Islet precursor cell (in vitro differentiated cells): ENCODE results near the gene NHLRC2.

Experiments used
- DNase-seq: peaks from one replicate; pipeline ENCODE4 v3.0.0-alpha.2; 2018

The NHLRC2 gene

DNA sequence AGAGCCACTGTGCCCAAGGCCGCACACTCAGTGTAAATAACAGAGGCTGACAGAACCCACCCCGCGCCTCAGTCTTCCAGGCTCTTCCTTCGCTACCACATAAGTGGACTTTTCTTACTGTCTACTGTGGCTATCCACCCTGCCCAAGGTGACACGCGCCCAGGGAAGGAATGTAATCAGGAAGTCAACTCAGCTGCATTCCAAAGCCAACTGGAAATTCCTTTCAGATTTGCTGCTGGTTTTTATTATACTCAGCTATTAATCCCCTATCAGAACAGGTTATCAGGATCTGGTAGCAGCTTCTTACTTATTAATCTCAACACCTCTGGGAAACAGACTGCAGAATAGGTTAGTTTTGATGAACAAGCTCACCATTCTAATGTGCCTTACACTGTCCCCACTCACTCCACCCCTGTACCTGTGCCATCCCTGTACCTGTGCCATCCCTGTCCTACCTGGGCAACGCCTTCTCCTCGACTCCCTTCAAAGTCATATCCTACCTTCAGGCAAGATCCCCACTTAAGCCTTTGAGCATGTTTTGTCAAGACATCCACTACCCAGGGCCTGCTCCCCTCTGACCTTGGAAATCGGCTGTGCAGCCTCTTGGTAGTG is 90.7 kb downstream of the NHLRC2 start:
- peak; percentile 78 for DNase-seq

DNA sequence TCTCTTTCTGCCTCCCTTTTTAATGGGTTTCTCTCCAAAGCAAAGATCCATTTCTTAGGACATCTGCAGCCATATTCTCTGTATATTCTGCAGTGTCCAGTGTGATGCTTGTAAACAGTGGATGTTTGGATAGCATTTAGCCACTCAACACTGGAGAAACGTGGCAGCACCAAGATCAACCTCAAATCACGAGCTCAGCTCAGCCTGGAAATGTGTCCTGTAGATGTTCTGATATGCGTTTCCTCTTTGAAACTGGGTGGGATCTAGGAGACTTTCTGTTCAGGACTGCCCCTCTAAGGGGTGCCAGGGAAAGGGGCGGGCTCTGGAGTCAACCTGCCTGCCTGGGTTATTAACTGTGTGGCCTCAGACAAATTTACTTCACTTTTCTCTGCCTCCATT is 91.2 kb downstream of the NHLRC2 start:
- DNase-seq: no peak

DNA sequence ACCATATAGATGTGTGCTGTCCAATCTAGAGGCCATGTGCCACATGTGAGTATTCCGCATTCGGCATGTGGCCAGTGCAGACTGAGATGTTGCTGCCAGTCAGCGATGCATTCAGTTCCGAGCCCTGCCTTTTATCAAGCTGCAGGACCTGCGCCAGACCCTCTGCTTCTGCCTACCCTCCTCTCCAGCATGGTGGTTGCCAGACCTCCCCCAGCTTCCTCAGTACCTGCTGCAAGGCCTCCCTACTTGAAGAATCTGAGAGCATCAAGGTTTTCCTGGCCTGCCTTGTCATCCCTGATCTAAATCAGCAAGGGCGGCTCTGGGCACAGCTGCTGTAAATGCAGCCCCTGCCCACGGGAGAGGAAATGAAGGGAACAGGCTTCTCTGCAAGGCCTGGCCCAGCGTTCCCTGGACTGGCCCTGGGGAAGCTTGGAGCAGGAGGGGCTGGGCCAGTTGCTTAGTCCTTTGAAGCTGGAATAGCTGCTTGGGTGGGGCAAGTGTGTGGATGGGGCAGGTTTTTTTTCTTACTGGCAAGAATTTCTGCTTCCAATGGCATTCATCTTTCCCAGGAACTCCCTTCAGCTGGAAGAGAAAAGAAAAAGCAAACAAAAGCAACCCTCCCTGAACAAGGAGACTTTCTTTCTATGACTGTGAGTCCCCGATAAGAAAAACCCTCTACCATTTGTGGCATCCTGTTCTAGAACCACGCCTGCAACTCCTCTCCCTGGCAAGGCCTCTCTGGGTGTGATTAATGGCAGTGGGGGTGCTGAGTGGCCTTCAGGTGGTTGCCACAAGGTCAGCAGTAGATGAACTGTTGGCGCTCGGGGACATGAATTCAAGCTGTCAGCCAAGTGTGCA is 93.0 kb downstream of the NHLRC2 start:
- DNase-seq: peak; percentile 80

DNA sequence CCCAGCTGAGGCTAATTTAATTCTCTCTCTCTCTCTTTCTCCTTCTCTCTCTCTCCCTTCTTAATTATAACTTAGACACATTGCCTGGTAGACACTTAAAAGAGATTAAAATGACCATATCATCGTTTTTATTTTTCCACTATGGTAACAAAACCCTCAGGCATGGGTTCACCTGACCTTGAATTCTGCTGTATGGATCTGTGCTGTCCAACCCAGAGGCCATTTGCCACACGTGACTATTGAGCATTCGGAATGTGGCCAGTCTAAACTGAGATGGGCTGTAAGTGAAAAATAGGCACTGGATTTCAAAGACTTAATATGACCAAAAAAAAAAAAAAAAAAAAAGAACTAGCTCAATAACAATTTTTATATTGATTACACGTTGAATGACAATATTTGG is 93.6 kb downstream of the NHLRC2 start:
- no peak for DNase-seq

DNA sequence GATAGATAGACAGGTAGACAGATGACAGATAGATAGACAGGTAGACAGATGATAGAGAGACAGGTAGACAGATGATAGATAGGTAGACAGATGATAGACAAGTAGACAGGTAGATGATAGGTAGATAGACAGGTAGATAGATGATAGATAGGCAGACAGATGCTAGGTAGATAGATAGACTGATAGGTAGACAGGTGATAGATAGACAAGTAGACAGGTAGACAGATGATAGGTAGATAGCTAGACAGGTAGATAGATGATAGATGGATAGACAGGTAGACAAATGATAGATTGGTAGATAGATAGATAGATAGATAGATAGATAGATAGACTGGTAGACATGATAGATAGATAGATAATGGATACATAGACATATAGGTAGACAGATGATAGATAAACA is 95.8 kb downstream of the NHLRC2 start:
- DNase-seq: no peak

DNA sequence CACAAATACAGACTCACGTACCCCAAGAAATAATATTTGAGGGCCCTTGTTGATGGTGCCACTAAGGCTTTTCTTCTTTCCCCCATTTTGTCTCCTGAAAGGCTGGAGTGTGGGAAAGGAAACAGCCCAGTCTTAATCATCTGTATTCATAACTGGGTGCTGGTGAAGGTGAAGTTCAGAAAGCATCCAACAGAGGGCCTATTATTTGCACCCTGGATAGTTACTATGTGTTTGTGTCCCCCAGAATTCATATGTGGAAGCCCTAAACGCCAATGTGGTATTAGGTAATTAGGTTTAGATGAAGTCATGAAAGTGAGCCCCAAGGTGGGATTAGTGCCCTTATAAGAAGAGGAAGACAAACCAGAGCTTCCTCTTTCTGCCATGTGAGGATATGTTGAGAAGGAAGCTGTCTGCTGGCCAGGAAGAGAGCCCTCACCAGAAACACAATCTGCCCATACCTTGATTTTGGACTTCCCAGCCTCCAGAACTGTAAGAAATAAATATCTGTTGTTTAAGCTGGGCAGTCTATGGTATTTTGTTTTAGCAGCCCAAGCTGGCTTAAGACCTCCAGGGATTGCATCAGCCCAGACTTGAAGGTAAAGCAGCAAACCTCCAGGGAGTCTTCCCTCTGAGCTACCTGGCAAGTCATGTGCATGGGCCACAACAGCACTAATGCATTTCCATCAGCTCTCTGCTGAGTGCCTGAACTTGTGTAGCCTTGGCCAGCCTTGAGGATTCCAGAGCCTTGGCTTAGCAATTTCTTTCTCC is 99.2 kb downstream of the NHLRC2 start:
- DNase-seq: no peak

DNA sequence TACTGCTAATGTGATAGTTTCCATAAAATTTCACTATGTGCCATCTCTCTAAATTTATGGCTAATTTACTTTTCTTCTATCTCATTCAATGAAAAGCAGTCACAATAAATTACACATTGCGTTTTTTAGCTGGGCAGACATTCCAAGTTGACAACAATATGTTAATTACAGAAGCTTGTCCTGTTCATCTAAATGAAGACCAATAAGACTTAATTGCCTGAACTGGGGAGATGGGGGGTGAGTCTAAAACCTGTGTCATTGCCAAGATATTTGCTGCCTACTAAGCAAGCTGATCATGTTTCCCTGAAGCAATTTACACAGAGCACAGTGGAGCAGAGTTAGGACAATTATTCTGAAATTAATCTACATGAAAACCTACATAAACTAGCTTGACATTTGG is 99.9 kb downstream of the NHLRC2 start:
- no peak for DNase-seq

DNA sequence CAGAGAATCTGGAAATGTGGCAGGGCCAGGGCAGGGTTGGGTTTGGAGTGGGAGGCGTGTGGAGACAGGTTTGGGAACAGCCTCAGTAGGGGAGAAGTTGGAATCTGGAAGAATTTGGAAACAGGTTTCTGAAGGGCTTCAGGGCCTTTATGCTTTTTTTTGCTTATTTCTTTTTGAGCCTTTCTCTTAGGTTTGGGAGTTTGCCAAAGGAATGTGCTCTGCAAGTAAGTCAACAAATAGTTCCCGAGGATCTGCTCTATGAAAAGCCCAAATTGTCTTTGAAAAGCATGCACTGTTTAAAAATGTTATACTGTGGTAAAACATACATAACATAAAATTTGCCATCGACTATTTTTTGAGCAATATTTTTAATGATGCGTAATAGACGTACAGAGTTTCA is 102.6 kb downstream of the NHLRC2 start:
- no peak for DNase-seq

DNA sequence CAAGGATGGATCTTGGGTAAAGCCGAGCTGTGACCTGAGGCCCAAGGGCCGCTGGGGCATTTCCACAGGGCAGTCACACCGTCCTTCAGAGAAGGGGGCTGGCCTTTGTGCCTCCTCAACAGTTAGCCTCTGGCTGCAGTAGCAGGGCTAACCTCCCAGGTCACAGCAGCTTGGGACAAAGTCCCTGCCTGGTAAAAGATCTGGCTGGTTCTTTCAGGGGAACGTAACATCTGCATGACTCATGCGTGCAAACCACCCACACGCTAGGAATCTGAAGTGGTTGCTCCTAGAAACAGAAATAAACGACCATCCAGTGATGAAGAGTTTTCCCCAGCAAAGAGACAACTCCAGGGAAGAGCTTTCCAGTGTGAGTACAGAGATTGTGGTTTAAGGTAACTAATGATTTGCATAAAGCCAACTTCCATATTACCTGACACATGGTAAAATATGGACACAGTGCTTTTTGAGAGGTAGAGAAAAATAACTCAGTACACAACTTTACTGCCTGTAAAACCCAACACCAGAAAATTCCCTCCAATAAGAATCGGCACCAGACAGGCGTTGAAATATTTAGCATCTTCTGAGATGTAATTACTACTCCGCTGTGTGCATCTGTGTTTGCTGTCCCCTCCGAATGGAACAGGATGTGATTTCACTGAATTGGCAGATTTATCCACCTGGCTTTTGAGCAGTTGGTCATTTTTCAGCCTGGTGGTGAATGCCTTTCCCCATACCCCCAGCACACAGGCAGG is 104.3 kb downstream of the NHLRC2 start:
- peak; percentile 95 for DNase-seq

DNA sequence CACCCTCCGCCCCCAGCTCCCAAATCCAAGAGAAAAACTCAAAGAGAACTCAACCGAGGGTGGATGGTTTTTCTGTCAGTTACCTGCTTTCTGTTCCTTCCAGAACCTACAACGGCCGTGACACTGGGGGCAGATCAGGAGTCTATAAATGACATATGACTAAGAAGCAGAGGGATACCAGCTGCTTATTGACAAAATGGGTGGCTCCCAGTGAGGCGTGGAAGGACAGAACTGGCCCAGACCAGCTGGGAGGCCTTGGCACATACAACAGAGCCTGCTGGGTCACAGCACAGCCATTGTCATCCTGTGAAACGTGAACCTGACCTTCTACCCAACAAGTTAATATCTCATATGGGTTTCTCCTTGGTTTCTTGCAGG is 104.9 kb downstream of the NHLRC2 start:
- DNase-seq: no peak

DNA sequence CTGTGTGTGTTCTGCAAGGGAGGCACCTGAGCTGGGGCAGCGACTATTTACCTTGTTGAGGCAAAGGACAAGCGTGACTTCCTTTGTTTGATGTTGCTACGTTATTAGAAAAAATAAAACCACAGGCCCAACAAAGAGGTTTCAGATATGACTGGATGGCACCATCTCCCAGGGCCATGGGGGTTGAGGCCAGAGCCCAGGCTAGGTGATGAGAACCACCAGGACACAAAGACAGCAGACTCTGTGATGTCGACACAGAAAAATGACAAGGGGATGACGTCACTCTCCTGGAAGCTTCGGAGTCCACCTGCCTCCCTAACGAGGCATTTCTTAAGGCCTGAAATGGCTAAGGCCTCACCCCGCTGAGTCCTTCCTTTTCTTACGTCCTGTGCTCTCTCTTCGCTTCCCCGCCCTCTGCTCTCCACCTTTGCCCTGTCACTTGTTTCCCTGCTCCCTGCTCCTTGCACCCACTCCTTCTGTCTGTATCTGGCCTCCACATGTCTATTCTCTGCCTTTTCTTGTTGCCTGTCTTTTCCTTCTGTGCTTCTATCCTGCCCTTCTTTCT is 106.2 kb downstream of the NHLRC2 start:
- DNase-seq: peak; percentile 90

DNA sequence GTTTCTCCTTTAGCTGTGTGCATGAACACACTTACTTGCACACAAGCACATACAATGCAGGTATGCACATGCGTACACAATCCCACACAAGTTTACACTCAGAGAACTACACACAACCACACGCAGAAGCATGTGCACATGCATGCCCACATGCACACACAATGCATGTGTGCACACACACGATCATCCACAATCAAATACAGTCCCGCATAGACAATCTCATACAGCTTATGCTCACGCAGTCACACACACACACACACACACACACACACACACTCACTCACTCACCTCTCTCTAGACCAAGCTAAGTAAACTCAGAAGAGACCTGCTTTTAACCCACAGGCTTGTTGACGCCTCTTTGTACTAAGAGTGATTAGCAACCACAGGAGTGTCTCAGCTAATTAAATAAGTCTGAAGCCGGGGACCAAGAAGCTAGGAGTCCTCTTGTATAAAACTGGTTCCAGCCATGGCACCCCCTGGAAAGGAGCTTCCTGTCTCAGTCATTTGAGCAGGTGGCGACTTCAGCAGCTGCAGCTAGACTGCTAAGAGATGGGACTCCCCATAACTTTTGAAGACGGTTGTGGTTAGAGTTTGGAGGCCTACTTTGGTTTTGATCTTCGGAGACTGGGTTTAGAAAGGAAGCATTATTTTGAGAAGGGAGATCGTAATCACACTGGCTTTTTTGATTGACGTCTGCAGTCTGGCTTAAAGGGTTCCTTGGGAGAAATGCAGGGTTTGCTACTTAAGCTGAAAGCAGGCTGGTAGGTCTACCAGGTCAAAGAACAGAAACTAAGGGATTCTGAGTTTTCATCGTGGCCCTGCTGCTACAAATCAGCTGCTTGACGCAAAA is 106.9 kb downstream of the NHLRC2 start:
- DNase-seq: peak; percentile 60

DNA sequence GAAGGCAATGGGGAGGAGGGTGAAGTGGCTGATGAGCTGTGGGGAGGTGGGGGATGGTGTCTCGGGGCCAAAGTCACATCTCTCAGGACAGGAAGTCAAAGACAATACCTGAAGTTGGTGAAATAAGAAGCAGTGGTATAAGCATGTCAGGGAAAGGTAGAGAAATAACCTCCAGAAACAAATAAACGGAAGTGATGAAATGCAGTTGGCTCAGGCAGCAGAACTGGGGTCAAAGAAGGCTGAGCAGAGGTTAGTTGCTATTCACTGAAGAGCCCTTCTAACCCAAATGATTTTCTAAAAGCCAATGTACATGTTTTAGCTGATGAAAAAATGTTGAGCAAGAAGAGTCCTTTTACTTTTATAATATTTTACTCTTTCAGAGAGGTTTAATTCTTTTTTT is 110.6 kb downstream of the NHLRC2 start:
- DNase-seq: no peak

DNA sequence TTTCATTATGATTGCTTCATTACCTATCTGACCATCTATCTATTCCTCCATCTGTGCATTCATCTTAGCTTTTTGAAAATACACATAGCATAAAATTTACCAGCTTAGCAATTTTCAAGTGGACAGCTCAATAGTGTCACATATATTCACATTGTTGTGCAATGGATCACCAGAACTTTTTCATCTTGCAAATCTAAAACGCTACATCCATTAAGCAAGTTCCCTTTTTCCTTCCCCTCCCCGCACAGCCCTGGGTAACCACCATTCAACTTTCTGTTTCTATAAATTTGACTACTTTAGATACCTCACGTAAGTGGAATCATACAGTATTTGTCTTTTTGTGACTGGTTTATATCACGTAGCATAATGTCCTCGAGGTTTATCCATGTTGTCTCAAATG is 111.2 kb downstream of the NHLRC2 start:
- DNase-seq: no peak
